Adrenal gland (tissue), 12 donors: ENCODE data around the gene SYT7. TPM values are rescaled to one million over a fixed set of nuclear protein-coding genes. Genes with fewer than 3 reads are reported as not detected.

ENCODE experiments used
- DNase-seq, 7 donors: peaks; one replicate each; pipeline ENCODE4 v3.0.0-alpha.2; 2019 to 2020
- H3K27ac ChIP-seq, 5 donors: fragments of 200-600 bp; sonication (generic) in 4 of 5; 1 replicate in 3 of 5; 2 replicates in 2 of 5; pipeline versions ENCODE4 v1.5.1 to v1.8.0; 2016 to 2020; ENCODE audit warnings: mild to moderate bottlenecking in 1 of 5
- H3K27me3 ChIP-seq: fragments of 200-600 bp; 2 replicates; pipeline ENCODE4 v1.8.0; 2021
- H3K36me3 ChIP-seq, 2 donors: fragments of 200-600 bp; replicated peaks in 1 of 2; 1 replicate in 1 of 2; 2 replicates in 1 of 2; pipeline versions ENCODE4 v1.5.1 to v1.8.0; 2018 to 2022
- H3K4me1 ChIP-seq, 2 donors: fragments of 200-600 bp; replicated peaks in 1 of 2; 1 replicate in 1 of 2; 2 replicates in 1 of 2; pipeline versions ENCODE4 v1.5.1 to v1.8.0; 2018 to 2021
- H3K4me3 ChIP-seq, 4 donors: fragments of 200-600 bp; sonication (generic) in 3 of 4; one replicate each; pipeline ENCODE4 v1.5.1; 2016 to 2018
- H3K9me3 ChIP-seq, 3 donors: fragments of 200-600 bp; sonication (generic) in 1 of 3; replicated peaks in 1 of 3; 1 replicate in 2 of 3; 2 replicates in 1 of 3; pipeline versions ENCODE4 v1.5.1 to v1.8.0; 2016 to 2021
- CTCF ChIP-seq, 6 experiments: fragments of 450-650 bp in 4 of 6; fragments of 200-600 bp in 2 of 6; sonication (generic) in 1 of 6; IDR thresholded peaks; 1 replicate in 5 of 6; 2 replicates in 1 of 6; pipeline versions ENCODE4 v1.5.1 to v1.8.0; 2016 to 2021; ENCODE audit warnings: antibody characterized with exemption in 6 of 6, mild to moderate bottlenecking in 2 of 6, moderate library complexity in 1 of 6
- POLR2A ChIP-seq, 2 donors: fragments of 450-650 bp; IDR thresholded peaks; one replicate each; pipeline ENCODE4 v1.6.1; 2017; ENCODE audit warnings: antibody characterized with exemption in 2 of 2, mild to moderate bottlenecking in 2 of 2, moderate library complexity in 1 of 2
- WGBS, 4 donors: extraction: QIAGEN DNeasy Blood & Tissue Kit in 2 of 4; methylation state at CpG; one replicate each; pipeline versions ENCODE4 v1.1.5 to v1.1.7; 2013 to 2017; 5-methylcytosine and 5-hydroxymethylcytosine counted together
- intact Hi-C, 2 donors: fragments of 100-400 bp; cut with DNase I; formaldehyde crosslinking; loops; one replicate each; pipeline versions ENCODE4 v1.14.1 to v1.15.0; 2022 to 2023
- polyA plus RNA-seq, 3 donors: library from polyadenylated mRNA; stranded (reverse); fragments of 200-250 nt in 2 of 3; fragments of 350-450 nt in 1 of 3; fragmentation: Illumina TruSeq in 1 of 3; extraction: RNeasy Lipid Tissue Mini Kit (QIAGEN cat#74804) in 1 of 3; gene quantifications; one replicate each; pipeline ENCODE4 v1.2.3, GENCODE V29; 2013 to 2014
- total RNA-seq, 9 donors: library from RNA; depleted of rRNA in 4 of 9; stranded (reverse); fragments of >200 nt in 4 of 9; fragments of 120-200 nt in 1 of 9; fragmentation: NEBNext Ultra II Directional in 1 of 9; extraction: Animal tissue kit (Norgen Biotek cat#: 25700) in 1 of 9; gene quantifications; one replicate each; pipeline versions ENCODE4 v1.1.0 to v1.2.4, GENCODE V29; 2013 to 2023
- donor health status: healthy with polysubstance abuse.
- donor health status: Bipolar disorder and iron deficiency.
- donor health status: DM: yes; HTN: yes; CAD: no.
- donor health status: DM: no; HTN: no; CAD: no.
- donor health status: DM: no; HTN: no; CAD: no.
- donor health status: DM: yes; HTN: yes; CAD: no.

The SYT7 gene
- total and polyA plus RNA-seq, 12 donors: 0.09 to 6.8 (median 1.3) TPM; not detected in 1

GRCh38 chr11:61552108-61552635 lies 28.7 kb downstream of the SYT7 start:
- Histone ChIP-seq H3K4me3 (no peak overlapping the region), H3K4me1 (no peaks in the 10 kb centered on the region), H3K36me3 (no peaks in the 10 kb centered on the region), H3K9me3 (no peaks in the 10 kb centered on the region), H3K27me3 (peaks cover 22% of the 10 kb centered on the region), H3K27ac (no peak overlapping the region)
- TF ChIP-seq CTCF (IDR thresholded peaks at IDR 0.05): no peak
- no peak for TF ChIP-seq POLR2A (IDR thresholded peaks at IDR 0.05)
- no peak for DNase-seq
- WGBS, 4 donors: 67 to 77% (median 70%) methylated on average over 9 to 13 of the region's 13 CpGs
- intact Hi-C loops: no loop called here

GRCh38 chr11:61551634-61552033 lies 29.2 kb downstream of the SYT7 start:
- Histone ChIP-seq H3K4me1 (no peaks in the 10 kb centered on the region), H3K9me3 (no peaks in the 10 kb centered on the region), H3K27ac (no peak overlapping the region), H3K27me3 (peaks cover 18% of the 10 kb centered on the region), H3K36me3 (no peaks in the 10 kb centered on the region), H3K4me3 (no peak overlapping the region)
- peak in 1 of 2 donors; percentile 13 for TF ChIP-seq POLR2A (IDR thresholded peaks at IDR 0.05)
- no peak for TF ChIP-seq CTCF (IDR thresholded peaks at IDR 0.05)
- intact Hi-C loops: no loop called here
- DNase-seq: peak; percentile 40 to 89 (median 56)
- 56 to 76% (median 63%) methylated on average over 2 to 12 of the region's 12 CpGs for WGBS, 4 donors

- no peaks in the 10 kb centered on the region for H3K4me1 ChIP-seq
- 84 to 91% (median 91%) methylated on average over 17 to 18 of the region's 18 CpGs for WGBS, 4 donors
- H3K27ac ChIP-seq: no peak overlapping the region
- H3K27me3 ChIP-seq: peaks cover 13% of the 10 kb centered on the region
- TF ChIP-seq POLR2A (IDR thresholded peaks at IDR 0.05) (no peak), CTCF (IDR thresholded peaks at IDR 0.05) (no peak)
- H3K9me3 ChIP-seq: no peaks in the 10 kb centered on the region
- H3K4me3 ChIP-seq: no peak overlapping the region
- intact Hi-C loops: no loop called here
- DNase-seq: no peak
- no peaks in the 10 kb centered on the region for H3K36me3 ChIP-seq
Measured at GRCh38 chr11:61550665-61551227, 30.1 kb downstream of the SYT7 start.

- TF ChIP-seq POLR2A (IDR thresholded peaks at IDR 0.05) (no peak), CTCF (IDR thresholded peaks at IDR 0.05) (no peak)
- no peak overlapping the region for H3K27ac ChIP-seq
- no peak overlapping the region for H3K4me3 ChIP-seq
Measured at GRCh38 chr11:61549662-61550568, 31.0 kb downstream of the SYT7 start.

More at GRCh38 chr11:61549662-61550568, 31.0 kb downstream of the SYT7 start:
- no peak for DNase-seq
- no peaks in the 10 kb centered on the region for H3K4me1 ChIP-seq
- intact Hi-C loops: no loop called here
- H3K36me3 ChIP-seq: no peaks in the 10 kb centered on the region
- no peaks in the 10 kb centered on the region for H3K9me3 ChIP-seq
- WGBS, 4 donors: 84 to 93% (median 88%) methylated on average over 10 to 23 of the region's 23 CpGs
- H3K27me3 ChIP-seq: peaks cover 12% of the 10 kb centered on the region
